GM18520 (cell line): Measurements from ENCODE around the gene IFNAR1.
"Not testable (repeated sequence)": the region's sequence is repeated elsewhere in the genome, so short reads cannot be mapped to it uniquely, and the experiment has no call there.

Experiments
- ATAC-seq: cut with Tn5 transposase; IDR thresholded peaks from one replicate; pipeline ENCODE4 v1.9.1; 2021; ENCODE audit not compliant: unreplicated experiment

IFNAR1 gene

GRCh38 chr21:33339918-33340317 is 15.1 kb downstream of the IFNAR1 start:
- ATAC-seq = no peak

GRCh38 chr21:33345751-33346238 is 21.0 kb downstream of the IFNAR1 start:
- ATAC-seq = no peak

GRCh38 chr21:33348706-33349105 is 23.9 kb downstream of the IFNAR1 start:
- no peak for ATAC-seq

- no peak for ATAC-seq
These were observed 25.9 kb downstream of the IFNAR1 start for GRCh38 chr21:33350676-33351075.

GRCh38 chr21:33355355-33355754 is 30.6 kb downstream of the IFNAR1 start:
- no peak for ATAC-seq

- no peak for ATAC-seq
These were observed 31.2 kb downstream of the IFNAR1 start for GRCh38 chr21:33355996-33356395.

GRCh38 chr21:33357177-33357576 is 32.4 kb downstream of the IFNAR1 start:
- no peak for ATAC-seq

- ATAC-seq = no peak
These were observed 34.7 kb downstream of the IFNAR1 start for GRCh38 chr21:33359446-33359845.

GRCh38 chr21:33360281-33360680 is 35.5 kb downstream of the IFNAR1 start:
- no peak for ATAC-seq

GRCh38 chr21:33360881-33361602 is 36.3 kb downstream of the IFNAR1 start:
- ATAC-seq = no peak

GRCh38 chr21:33362044-33362555 is 37.3 kb downstream of the IFNAR1 start:
- ATAC-seq = no peak

- not testable (repeated sequence) for ATAC-seq
These were observed 39.3 kb downstream of the IFNAR1 start for GRCh38 chr21:33363911-33364609.

- no peak for ATAC-seq
These were observed 40.1 kb downstream of the IFNAR1 start for GRCh38 chr21:33364830-33365229.

- no peak for ATAC-seq
These were observed 42.7 kb downstream of the IFNAR1 start for GRCh38 chr21:33367309-33367973.

- ATAC-seq = no peak
These were observed 43.4 kb downstream of the IFNAR1 start for GRCh38 chr21:33368124-33368523.

- ATAC-seq = no peak
These were observed 43.8 kb downstream of the IFNAR1 start for GRCh38 chr21:33368576-33368975.

GRCh38 chr21:33369586-33369985 is 44.8 kb downstream of the IFNAR1 start:
- ATAC-seq = no peak

- no peak for ATAC-seq
These were observed 45.5 kb downstream of the IFNAR1 start for GRCh38 chr21:33370305-33370704.

- no peak for ATAC-seq
These were observed 46.6 kb downstream of the IFNAR1 start for GRCh38 chr21:33371366-33371765.

GRCh38 chr21:33372582-33372981 is 47.8 kb downstream of the IFNAR1 start:
- no peak for ATAC-seq

- ATAC-seq = no peak
These were observed 48.7 kb downstream of the IFNAR1 start for GRCh38 chr21:33373451-33373850.

GRCh38 chr21:33374080-33374449 is 49.3 kb downstream of the IFNAR1 start:
- no peak for ATAC-seq
